SK-N-SH treated with all-trans-retinoic acid at 6 μM for 48 hours (cell line): Measurements from ENCODE around the gene ERG.

Source experiments
- ATAC-seq: fragments of 200-7000 bp; cut with Tn5 transposase; 3 replicates; pipeline ENCODE4 v1.9.1; 2020; ENCODE audit warnings: mild to moderate bottlenecking, moderate library complexity
- ARNTL ChIP-seq: fragments of 450-650 bp; formaldehyde crosslinking; IDR thresholded peaks from 2 replicates; pipeline ENCODE4 v1.5.0; 2020; ENCODE audit warnings: low read depth, mild to moderate bottlenecking, moderate library complexity, borderline replicate concordance
- CREB5 ChIP-seq: fragments of 250-450 bp; sonication (Bioruptor Pico); IDR thresholded peaks from 2 replicates; pipeline ENCODE4 v1.5.1; 2020; ENCODE audit warnings: low read depth, mild to moderate bottlenecking, moderate library complexity
- CSDC2 ChIP-seq: fragments of 250-450 bp; sonication (Bioruptor Pico); IDR thresholded peaks from 2 replicates; pipeline ENCODE4 v1.5.0; 2020; ENCODE audit warnings: mild to moderate bottlenecking, moderate library complexity
- GLIS3 ChIP-seq: fragments of 250-450 bp; sonication (Bioruptor Pico); IDR thresholded peaks from 2 replicates; pipeline ENCODE4 v1.5.0; 2020; ENCODE audit warnings: mild to moderate bottlenecking, moderate library complexity
- ISL1 ChIP-seq: fragments of 250-450 bp; sonication (Bioruptor Pico); IDR thresholded peaks from 2 replicates; pipeline ENCODE4 v2.1.2; 2022; ENCODE audit warnings: mild to moderate bottlenecking, moderate library complexity
- OSR1 ChIP-seq: fragments of 250-450 bp; sonication (Bioruptor Pico); IDR thresholded peaks from 2 replicates; pipeline ENCODE4 v1.8.0; 2022; ENCODE audit warnings: moderate library complexity, mild to moderate bottlenecking, inconsistent platforms
- PATZ1 ChIP-seq: fragments of 250-450 bp; sonication (Bioruptor Pico); IDR thresholded peaks from 2 replicates; pipeline ENCODE4 v1.8.0; 2020; ENCODE audit warnings: mild to moderate bottlenecking, moderate library complexity, borderline replicate concordance
- POU6F1 ChIP-seq: fragments of 250-450 bp; sonication (Bioruptor Pico); IDR thresholded peaks from 2 replicates; pipeline ENCODE4 v1.8.0; 2021; ENCODE audit warnings: low read depth, mild to moderate bottlenecking, moderate library complexity, borderline replicate concordance
- PPARA ChIP-seq: fragments of 250-450 bp; sonication (Bioruptor Pico); IDR thresholded peaks from 2 replicates; pipeline ENCODE4 v1.5.0; 2020; ENCODE audit warnings: mild to moderate bottlenecking, borderline replicate concordance
- SNAI2 ChIP-seq: fragments of 250-450 bp; sonication (Bioruptor Pico); IDR thresholded peaks from 2 replicates; pipeline ENCODE4 v1.5.0; 2020; ENCODE audit warnings: mild to moderate bottlenecking, moderate library complexity
- TCF4 ChIP-seq: fragments of 250-450 bp; sonication (Bioruptor Pico); IDR thresholded peaks from 2 replicates; pipeline ENCODE4 v1.8.0; 2021; ENCODE audit warnings: mild to moderate bottlenecking, moderate library complexity, borderline replicate concordance
- ZC3H10 ChIP-seq: fragments of 250-450 bp; sonication (Bioruptor Pico); IDR thresholded peaks from 2 replicates; pipeline ENCODE4 v1.5.1; 2021; ENCODE audit warnings: mild to moderate bottlenecking, moderate library complexity
- ZFP3 ChIP-seq: fragments of 250-450 bp; sonication (Bioruptor Pico); IDR thresholded peaks from 2 replicates; pipeline ENCODE4 v1.5.0; 2020; ENCODE audit warnings: mild to moderate bottlenecking, moderate library complexity
- ZFP30 ChIP-seq: fragments of 450-650 bp; formaldehyde crosslinking; IDR thresholded peaks from 2 replicates; pipeline ENCODE4 v1.5.0; 2022; ENCODE audit warnings: mild to moderate bottlenecking, moderate library complexity
- ZNF565 ChIP-seq: fragments of 450-650 bp; formaldehyde crosslinking; conservative IDR thresholded peaks from 2 replicates; pipeline ENCODE4 v1.5.0; 2020; ENCODE audit warnings: low read depth, mild to moderate bottlenecking, moderate library complexity
- ZNF70 ChIP-seq: fragments of 450-650 bp; formaldehyde crosslinking; IDR thresholded peaks from 2 replicates; pipeline ENCODE4 v1.5.0; 2020; ENCODE audit warnings: mild to moderate bottlenecking, moderate library complexity
- TF ChIP-seq, protein P1 (sequence below): fragments of 250-450 bp; sonication (Bioruptor Pico); IDR thresholded peaks from 2 replicates; pipeline ENCODE4 v1.5.0; 2020; ENCODE audit warnings: mild to moderate bottlenecking, moderate library complexity

ERG gene

DNA sequence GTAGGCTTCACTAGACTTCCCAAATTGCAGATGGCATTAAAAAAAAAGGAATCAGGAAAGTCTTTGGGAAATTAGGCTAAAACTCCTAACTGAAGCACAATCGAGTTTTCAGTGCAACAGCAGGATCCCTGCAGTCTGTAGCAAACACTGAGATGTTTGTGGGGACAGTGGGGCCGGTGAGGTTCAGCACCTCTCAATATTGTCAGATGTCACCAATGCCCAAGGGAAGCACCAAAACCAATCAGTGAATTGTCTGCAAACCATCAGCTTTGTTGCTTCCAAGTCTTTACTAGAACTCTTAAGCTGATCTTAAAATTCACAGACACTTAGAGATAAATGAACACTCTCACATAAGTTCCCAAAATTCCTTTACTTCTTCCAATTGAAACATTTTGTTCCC lies 2.6 kb downstream of the ERG start:
- ATAC-seq, result no peak
- TF ChIP-seq ZC3H10 (CRISPR knock-in tag), result no peak
- no peak for TF ChIP-seq GLIS3 (CRISPR knock-in tag)
- no peak for TF ChIP-seq SNAI2
- no peak for TF ChIP-seq ZFP3 (CRISPR knock-in tag)
- TF ChIP-seq CREB5 (CRISPR knock-in tag), result no peak
- TF ChIP-seq ARNTL (CRISPR knock-in tag), result no peak
- TF ChIP-seq, protein P1, sequence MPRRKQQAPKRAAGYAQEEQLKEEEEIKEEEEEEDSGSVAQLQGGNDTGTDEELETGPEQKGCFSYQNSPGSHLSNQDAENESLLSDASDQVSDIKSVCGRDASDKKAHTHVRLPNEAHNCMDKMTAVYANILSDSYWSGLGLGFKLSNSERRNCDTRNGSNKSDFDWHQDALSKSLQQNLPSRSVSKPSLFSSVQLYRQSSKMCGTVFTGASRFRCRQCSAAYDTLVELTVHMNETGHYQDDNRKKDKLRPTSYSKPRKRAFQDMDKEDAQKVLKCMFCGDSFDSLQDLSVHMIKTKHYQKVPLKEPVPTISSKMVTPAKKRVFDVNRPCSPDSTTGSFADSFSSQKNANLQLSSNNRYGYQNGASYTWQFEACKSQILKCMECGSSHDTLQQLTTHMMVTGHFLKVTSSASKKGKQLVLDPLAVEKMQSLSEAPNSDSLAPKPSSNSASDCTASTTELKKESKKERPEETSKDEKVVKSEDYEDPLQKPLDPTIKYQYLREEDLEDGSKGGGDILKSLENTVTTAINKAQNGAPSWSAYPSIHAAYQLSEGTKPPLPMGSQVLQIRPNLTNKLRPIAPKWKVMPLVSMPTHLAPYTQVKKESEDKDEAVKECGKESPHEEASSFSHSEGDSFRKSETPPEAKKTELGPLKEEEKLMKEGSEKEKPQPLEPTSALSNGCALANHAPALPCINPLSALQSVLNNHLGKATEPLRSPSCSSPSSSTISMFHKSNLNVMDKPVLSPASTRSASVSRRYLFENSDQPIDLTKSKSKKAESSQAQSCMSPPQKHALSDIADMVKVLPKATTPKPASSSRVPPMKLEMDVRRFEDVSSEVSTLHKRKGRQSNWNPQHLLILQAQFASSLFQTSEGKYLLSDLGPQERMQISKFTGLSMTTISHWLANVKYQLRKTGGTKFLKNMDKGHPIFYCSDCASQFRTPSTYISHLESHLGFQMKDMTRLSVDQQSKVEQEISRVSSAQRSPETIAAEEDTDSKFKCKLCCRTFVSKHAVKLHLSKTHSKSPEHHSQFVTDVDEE, result no peak
- TF ChIP-seq ZNF565 (CRISPR knock-in tag), result no peak
- TF ChIP-seq ISL1 (CRISPR knock-in tag), result no peak
- no peak for TF ChIP-seq OSR1 (CRISPR knock-in tag)
- TF ChIP-seq CSDC2, result no peak
- TF ChIP-seq, all 23 proteins: peak for 0

DNA sequence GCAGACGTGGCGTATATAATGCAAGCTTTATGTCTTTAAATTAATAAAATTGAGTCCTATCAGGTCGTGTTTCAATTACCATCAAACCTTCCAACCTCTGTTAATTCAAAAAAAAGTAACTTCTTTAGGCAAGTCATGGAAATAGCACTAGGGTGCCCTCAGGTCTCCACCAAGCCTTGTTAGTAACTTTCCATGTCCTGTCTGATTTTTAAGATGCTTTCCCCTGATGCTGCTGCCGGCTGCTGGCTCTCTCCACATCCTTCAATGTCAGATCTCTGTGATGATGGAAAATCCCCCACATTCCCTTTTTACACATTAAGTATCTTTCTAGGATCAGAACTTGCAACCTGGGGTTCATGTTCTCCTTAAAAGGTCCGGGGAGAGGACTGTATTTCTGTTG lies 3.0 kb downstream of the ERG start:
- ATAC-seq, result no peak
- TF ChIP-seq GLIS3 (CRISPR knock-in tag) (no peak), ZC3H10 (CRISPR knock-in tag) (no peak), PATZ1 (CRISPR knock-in tag) (no peak), ZFP30 (no peak), ARNTL (CRISPR knock-in tag) (no peak), OSR1 (CRISPR knock-in tag) (no peak), ZNF565 (CRISPR knock-in tag) (no peak), SNAI2 (no peak), PPARA (CRISPR knock-in tag) (no peak), POU6F1 (CRISPR knock-in tag) (no peak)
- TF ChIP-seq, protein P1, result no peak
- TF ChIP-seq, all 23 proteins: peak for 0

GRCh38 chr21:38494703-38495102 lies 3.6 kb downstream of the ERG start:
- TF ChIP-seq GLIS3 (CRISPR knock-in tag), result no peak
- no peak for TF ChIP-seq TCF4 (CRISPR knock-in tag)
- no peak for TF ChIP-seq ISL1 (CRISPR knock-in tag)
- TF ChIP-seq POU6F1 (CRISPR knock-in tag), result no peak
- TF ChIP-seq ZNF70 (CRISPR knock-in tag), result no peak
- no peak for TF ChIP-seq ZNF565 (CRISPR knock-in tag)
- no peak for ATAC-seq
